GM21367 (cell line): ENCODE data around the gene ZNF624.
"Not testable (repeated sequence)": the region's sequence is repeated elsewhere in the genome, so short reads cannot be mapped to it uniquely, and the experiment has no call there.

ENCODE experiments used
- ATAC-seq: cut with Tn5 transposase; IDR thresholded peaks from one replicate; pipeline ENCODE4 v1.9.1; 2021; ENCODE audit not compliant: unreplicated experiment

The ZNF624 gene

GRCh38 chr17:16653367-16654041, at the start of gene ZNF624:
ZNF624 (minus strand) TSS chr17:16653850.
- peak; percentile 90 for ATAC-seq

GRCh38 chr17:16697603-16698002, 44.0 kb upstream of the ZNF624 start:
- ATAC-seq, result not testable (repeated sequence)

- not testable (repeated sequence) for ATAC-seq
These were observed 36.8 kb upstream of the ZNF624 start for GRCh38 chr17:16690447-16690846.

- not testable (repeated sequence) for ATAC-seq
These were observed 36.2 kb upstream of the ZNF624 start, which contains the start of gene CCDC144A for GRCh38 chr17:16689731-16690281. CCDC144A (plus strand) TSS chr17:16690241; CDS start chr17:16690401, 160 bp downstream.

- not testable (repeated sequence) for ATAC-seq
These were observed 33.5 kb upstream of the ZNF624 start for GRCh38 chr17:16687151-16687550.

GRCh38 chr17:16686019-16686418, 32.4 kb upstream of the ZNF624 start:
- ATAC-seq, result not testable (repeated sequence)

GRCh38 chr17:16683290-16684138, 29.9 kb upstream of the ZNF624 start:
- ATAC-seq, result not testable (repeated sequence)

- no peak for ATAC-seq
These were observed 23.1 kb upstream of the ZNF624 start for GRCh38 chr17:16676676-16677268.

- ATAC-seq, result not testable (repeated sequence)
These were observed 13.4 kb upstream of the ZNF624 start for GRCh38 chr17:16666907-16667636.

- ATAC-seq, result not testable (repeated sequence)
These were observed 12.9 kb upstream of the ZNF624 start for GRCh38 chr17:16666553-16666906.

GRCh38 chr17:16662936-16663335, 9.3 kb upstream of the ZNF624 start:
- ATAC-seq, result no peak

GRCh38 chr17:16661217-16661616, 7.6 kb upstream of the ZNF624 start:
- no peak for ATAC-seq

- ATAC-seq, result peak; percentile 13
These were observed 743 bp downstream of the ZNF624 start for GRCh38 chr17:16652847-16653366.

- ATAC-seq, result no peak
These were observed 1.4 kb downstream of the ZNF624 start for GRCh38 chr17:16652252-16652651.

- no peak for ATAC-seq
These were observed 4.1 kb downstream of the ZNF624 start for GRCh38 chr17:16649585-16649984.

GRCh38 chr17:16639438-16639837, 14.2 kb downstream of the ZNF624 start:
- no peak for ATAC-seq

- ATAC-seq, result no peak
These were observed 30.4 kb downstream of the ZNF624 start for GRCh38 chr17:16623282-16623681.

GRCh38 chr17:16622540-16623277, 30.9 kb downstream of the ZNF624 start:
- ATAC-seq, result no peak

GRCh38 chr17:16617481-16618060, 36.1 kb downstream of the ZNF624 start:
- ATAC-seq, result no peak
